ENCODE data around the gene ERI3. TPM values are rescaled to one million over a fixed set of nuclear protein-coding genes. Genes with fewer than 3 reads are reported as not detected.
A peak's percentile ranks its signal among the peaks of the same experiment; 100 is the strongest.
"Not testable (repeated sequence)": the region's sequence is repeated elsewhere in the genome, so short reads cannot be mapped to it uniquely, and the experiment has no call there.

Gene ERI3
- total and polyA plus RNA-seq, 5 donors: 36.4 to 56.3 (median 49.7) TPM

- DNase-seq (no peak), ATAC-seq (no peak)
- peaks cover 3% of the 10 kb centered on the region for H3K4me1 ChIP-seq (ENCODE audit: control insufficient read depth, insufficient read depth, low read length)
- H3K9me3 ChIP-seq (ENCODE audit: control insufficient read depth, low read length): no peaks in the 10 kb centered on the region
- H3K27me3 ChIP-seq (ENCODE audit: control insufficient read depth, insufficient read depth): no peaks in the 10 kb centered on the region
- H3K27ac ChIP-seq (ENCODE audit: low read length): no peak overlapping the region
- intact Hi-C loops (cut with DNase I): loop anchor here in 3 of 4 donors (5.0 to 10.0 kb wide), 5 partner anchors 99 to 379 kb away; no protein-coding TSS in a partner anchor
- WGBS: 93% methylated on average over 24 of the region's 24 CpGs
- no peak overlapping the region for H3K4me3 ChIP-seq (ENCODE audit: low read length)
These were observed 136.4 kb downstream of the ERI3 start for GRCh38 chr1:44218503-44219300.

- ATAC-seq (peak; percentile 37 to 52), DNase-seq (peak; percentile 68 to 88 (median 86))
- no peak overlapping the region for H3K4me3 ChIP-seq (ENCODE audit: low read length)
- WGBS: 62% methylated on average over 4 of the region's 4 CpGs
- peaks cover 3% of the 10 kb centered on the region for H3K4me1 ChIP-seq (ENCODE audit: control insufficient read depth, insufficient read depth, low read length)
- intact Hi-C loops (cut with DNase I): loop anchor here in 3 of 4 donors (2.0 to 10.0 kb wide), 6 partner anchors 99 to 379 kb away; no protein-coding TSS in a partner anchor
- H3K9me3 ChIP-seq (ENCODE audit: control insufficient read depth, low read length): no peaks in the 10 kb centered on the region
- no peaks in the 10 kb centered on the region for H3K27me3 ChIP-seq (ENCODE audit: control insufficient read depth, insufficient read depth)
- H3K27ac ChIP-seq (ENCODE audit: low read length): no peak overlapping the region
These were observed 137.1 kb downstream of the ERI3 start for GRCh38 chr1:44217809-44218410.

DNA sequence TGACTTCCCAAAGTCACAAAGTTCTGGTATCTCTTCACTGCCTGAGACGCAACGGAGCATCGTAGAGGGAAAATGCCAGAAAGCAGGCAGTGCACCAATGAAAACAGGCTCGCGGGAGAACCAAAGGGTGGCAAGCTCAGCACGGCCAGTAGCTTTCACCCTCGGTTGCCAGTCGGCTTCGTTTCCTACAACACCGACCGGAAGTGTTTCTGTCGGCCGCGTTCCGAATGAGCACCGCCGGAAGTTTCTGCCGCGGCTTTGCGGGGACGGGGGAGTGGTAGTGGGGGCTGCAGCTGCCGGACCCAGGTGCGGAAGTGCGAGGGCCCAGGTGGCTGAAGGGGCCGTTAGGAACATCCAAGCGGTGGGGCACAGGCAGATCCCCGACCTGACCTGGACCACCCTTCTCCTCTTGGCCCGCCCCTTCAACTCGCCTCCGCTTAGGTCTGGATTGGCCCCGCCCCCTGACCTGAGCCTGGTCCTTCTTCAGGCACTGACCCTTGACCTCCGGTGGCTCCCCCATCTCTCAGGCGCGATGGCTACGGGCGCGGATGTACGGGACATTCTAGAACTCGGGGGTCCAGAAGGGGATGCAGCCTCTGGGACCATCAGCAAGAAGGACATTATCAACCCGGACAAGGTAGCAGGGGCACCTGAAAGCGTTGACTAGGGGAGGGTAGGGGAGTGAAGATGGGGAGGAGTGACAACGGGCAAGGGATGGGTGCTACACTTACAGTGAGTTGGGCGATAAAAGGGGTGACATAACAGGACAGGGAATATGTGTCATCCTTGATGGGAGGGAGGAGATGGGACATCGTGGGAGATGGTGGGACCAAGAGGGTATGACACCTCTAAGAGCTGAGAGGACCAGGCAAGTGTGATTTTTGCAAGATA lies 141.6 kb downstream of the ERI3 start, which contains the start of gene DMAP1:
DMAP1 (plus strand) TSS at position 250 of the 891 bp plus-strand sequence; CDS start at position 533, 283 bp downstream.
- H3K27me3 ChIP-seq (ENCODE audit: control insufficient read depth, insufficient read depth): no peaks in the 10 kb centered on the region
- intact Hi-C loops (cut with DNase I): loop anchor here in 3 of 4 donors (10.0 kb wide), 3 partner anchors 131 to 381 kb away; no protein-coding TSS in a partner anchor
- ATAC-seq: peak; percentile 90 to 93
- H3K27ac ChIP-seq (ENCODE audit: low read length): peak within 1 kb of the TSS; percentile 28
- no peaks in the 10 kb centered on the region for H3K9me3 ChIP-seq (ENCODE audit: control insufficient read depth, low read length)
- peaks cover 8% of the 10 kb centered on the region for H3K4me1 ChIP-seq (ENCODE audit: control insufficient read depth, insufficient read depth, low read length)
- peak within 1 kb of the TSS; percentile 61 for H3K4me3 ChIP-seq (ENCODE audit: low read length)
- WGBS: under 1% methylated on average over 44 of the region's 44 CpGs
- peak; percentile 78 to 91 (median 90) for DNase-seq

DNA sequence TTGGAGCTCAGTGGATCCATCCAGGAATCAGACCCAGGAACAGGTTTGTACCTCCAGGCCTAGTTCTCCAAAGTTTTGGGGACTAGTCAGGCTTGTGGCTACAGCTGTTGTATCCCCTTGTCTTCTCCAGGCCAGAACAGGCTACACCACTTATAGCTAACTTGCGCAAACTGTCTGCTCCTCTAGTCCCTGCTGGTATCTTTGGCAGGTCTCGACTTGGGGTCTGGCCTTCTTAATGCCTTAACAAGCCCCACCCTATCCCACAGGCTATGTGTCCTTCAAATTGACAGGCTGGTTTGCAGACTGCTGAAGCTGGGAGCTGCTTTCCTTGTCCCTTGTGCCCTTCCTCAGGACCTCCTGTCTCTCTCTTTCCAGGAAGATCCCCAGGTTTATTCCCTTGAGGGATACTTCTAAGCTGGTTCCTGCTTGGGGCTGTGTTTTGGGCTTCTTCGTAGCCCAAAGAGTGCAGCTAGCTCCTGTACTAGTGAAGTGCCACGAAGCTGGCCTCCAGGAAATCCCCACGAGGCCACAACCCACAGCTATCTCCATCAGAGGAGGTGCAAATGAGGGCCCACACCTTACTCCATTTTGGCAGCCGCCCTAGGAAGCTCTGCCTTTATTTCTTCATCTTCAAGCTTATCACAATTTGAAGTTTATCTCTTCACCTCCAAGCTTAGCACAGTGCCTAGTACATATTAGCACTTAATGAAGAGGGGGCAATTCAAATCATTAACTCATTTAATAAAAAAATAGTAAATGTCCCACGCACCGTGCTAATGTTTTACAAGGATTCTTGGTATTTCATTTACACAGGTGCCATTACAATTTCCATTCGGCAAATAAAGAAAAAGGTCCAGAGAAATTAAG lies 142.5 kb downstream of the ERI3 start:
- intact Hi-C loops (cut with DNase I): loop anchor here in 3 of 4 donors (10.0 kb wide), 3 partner anchors 132 to 382 kb away; no protein-coding TSS in a partner anchor
- H3K4me1 ChIP-seq (ENCODE audit: control insufficient read depth, insufficient read depth, low read length): peaks cover 8% of the 10 kb centered on the region
- no peaks in the 10 kb centered on the region for H3K9me3 ChIP-seq (ENCODE audit: control insufficient read depth, low read length)
- no peak for DNase-seq
- peak overlapping the region; percentile 61 for H3K4me3 ChIP-seq (ENCODE audit: low read length)
- ATAC-seq: peak in 1 of 2 donors; percentile 4
- no peak overlapping the region for H3K27ac ChIP-seq (ENCODE audit: low read length)
- H3K27me3 ChIP-seq (ENCODE audit: control insufficient read depth, insufficient read depth): no peaks in the 10 kb centered on the region
- 44% methylated on average over 9 of the region's 9 CpGs for WGBS

GRCh38 chr1:44210595-44210994 lies 144.5 kb downstream of the ERI3 start:
- Histone ChIP-seq H3K9me3 (ENCODE audit: control insufficient read depth, low read length) (no peaks in the 10 kb centered on the region), H3K4me1 (ENCODE audit: control insufficient read depth, insufficient read depth, low read length) (peaks cover 8% of the 10 kb centered on the region), H3K27me3 (ENCODE audit: control insufficient read depth, insufficient read depth) (no peaks in the 10 kb centered on the region), H3K4me3 (ENCODE audit: low read length) (no peak overlapping the region), H3K27ac (ENCODE audit: low read length) (no peak overlapping the region)
- WGBS: 100% methylated on average over 1 of the region's 1 CpG
- no peak for ATAC-seq
- DNase-seq: no peak
- intact Hi-C loops (cut with DNase I): loop anchor here in 3 of 4 donors (10.0 kb wide), 3 partner anchors 134 to 384 kb away; no protein-coding TSS in a partner anchor

DNA sequence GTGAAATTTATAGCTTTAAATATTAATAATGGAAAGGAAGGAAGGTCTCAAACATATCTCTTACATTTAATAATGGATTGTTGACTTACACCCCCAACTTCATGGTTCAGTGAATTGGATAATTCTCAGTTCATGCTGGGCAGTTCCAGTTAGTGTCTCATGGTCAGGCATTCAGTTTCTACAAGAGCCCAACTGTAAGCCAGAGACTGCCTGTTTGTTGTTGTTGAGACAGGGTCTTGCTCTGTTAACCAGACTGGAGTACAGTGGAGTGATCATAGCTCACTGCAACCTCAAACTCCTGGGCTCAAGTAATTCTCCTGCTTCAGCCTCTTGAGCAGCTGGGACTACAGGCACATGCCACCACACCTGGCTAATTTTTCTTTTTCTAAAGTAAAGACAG lies 146.8 kb downstream of the ERI3 start:
- no peak overlapping the region for H3K4me3 ChIP-seq (ENCODE audit: low read length)
- H3K9me3 ChIP-seq (ENCODE audit: control insufficient read depth, low read length): no peaks in the 10 kb centered on the region
- intact Hi-C loops (cut with DNase I): no loop called here
- no peak overlapping the region for H3K27ac ChIP-seq (ENCODE audit: low read length)
- ATAC-seq (no peak), DNase-seq (no peak)
- H3K4me1 ChIP-seq (ENCODE audit: control insufficient read depth, insufficient read depth, low read length): peaks cover 5% of the 10 kb centered on the region
- no peaks in the 10 kb centered on the region for H3K27me3 ChIP-seq (ENCODE audit: control insufficient read depth, insufficient read depth)

DNA sequence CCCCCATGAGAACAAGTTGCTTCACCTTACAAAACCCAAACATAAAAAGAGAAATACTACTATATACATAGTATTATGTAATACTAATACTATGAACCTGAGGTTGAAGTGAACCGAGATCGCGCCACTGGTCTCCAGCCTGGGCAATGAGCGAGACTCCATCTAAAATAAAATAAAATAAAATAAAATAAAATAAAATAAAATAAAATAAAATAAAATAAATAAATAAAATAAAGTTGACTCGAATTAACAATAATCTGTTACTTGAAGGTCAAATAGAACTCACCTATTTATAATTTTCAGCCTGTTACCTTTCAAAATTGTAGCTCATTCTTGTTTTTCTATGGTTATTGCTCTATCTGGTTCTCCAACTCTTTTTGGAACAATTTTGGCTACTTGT lies 148.5 kb downstream of the ERI3 start:
- H3K9me3 ChIP-seq (ENCODE audit: control insufficient read depth, low read length); H3K27ac ChIP-seq (ENCODE audit: low read length); H3K4me1 ChIP-seq (ENCODE audit: control insufficient read depth, insufficient read depth, low read length); intact Hi-C loops (cut with DNase I); ATAC-seq; DNase-seq; H3K4me3 ChIP-seq (ENCODE audit: low read length); H3K27me3 ChIP-seq (ENCODE audit: control insufficient read depth, insufficient read depth): not testable (repeated sequence)
- 91% methylated on average over 5 of the region's 5 CpGs for WGBS

DNA sequence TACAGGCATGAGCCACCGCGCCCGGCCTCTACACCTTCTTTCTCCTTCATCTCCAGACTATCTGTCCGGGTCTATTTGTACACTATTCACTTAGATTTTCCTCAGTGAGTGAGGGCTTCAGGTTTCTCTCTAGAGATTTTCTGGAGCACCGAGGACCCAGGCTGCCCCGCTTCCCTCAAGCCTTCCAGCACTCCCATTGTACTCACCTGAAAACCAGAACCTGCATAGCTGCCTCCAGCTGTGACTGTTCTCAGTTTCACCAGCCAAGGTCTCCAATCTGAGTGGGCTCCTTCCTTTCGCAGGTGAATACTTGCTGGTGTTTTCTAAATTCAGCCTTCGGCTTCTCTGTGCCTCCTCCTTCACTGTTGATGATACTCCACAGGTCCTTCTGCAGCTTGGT lies 154.7 kb downstream of the ERI3 start:
- H3K27me3 ChIP-seq (ENCODE audit: control insufficient read depth, insufficient read depth): no peaks in the 10 kb centered on the region
- ATAC-seq: no peak
- no peak for DNase-seq
- no peak overlapping the region for H3K4me3 ChIP-seq (ENCODE audit: low read length)
- 92% methylated on average over 8 of the region's 8 CpGs for WGBS
- no peaks in the 10 kb centered on the region for H3K9me3 ChIP-seq (ENCODE audit: control insufficient read depth, low read length)
- no peak overlapping the region for H3K27ac ChIP-seq (ENCODE audit: low read length)
- no peaks in the 10 kb centered on the region for H3K4me1 ChIP-seq (ENCODE audit: control insufficient read depth, insufficient read depth, low read length)
- intact Hi-C loops (cut with DNase I): no loop called here

GRCh38 chr1:44174630-44175029 lies 180.4 kb downstream of the ERI3 start:
- ATAC-seq: no peak
- Histone ChIP-seq H3K4me3 (ENCODE audit: low read length) (no peak overlapping the region), H3K4me1 (ENCODE audit: control insufficient read depth, insufficient read depth, low read length) (no peaks in the 10 kb centered on the region), H3K27me3 (ENCODE audit: control insufficient read depth, insufficient read depth) (no peaks in the 10 kb centered on the region), H3K9me3 (ENCODE audit: control insufficient read depth, low read length) (no peaks in the 10 kb centered on the region), H3K27ac (ENCODE audit: low read length) (no peak overlapping the region)
- DNase-seq: no peak
- intact Hi-C loops (cut with DNase I): no loop called here
- WGBS: 68% methylated on average over 1 of the region's 1 CpG
